HepG2 (cell line): ENCODE measurements around the gene ALS2. TPM values are rescaled to one million over a fixed set of nuclear protein-coding genes. Genes with fewer than 3 reads are reported as not detected.

Experiments
- ATAC-seq: fragments of 200-7000 bp; cut with Tn5 transposase; 3 replicates; pipeline ENCODE4 v1.9.1; 2020; ENCODE audit warnings: mild to moderate bottlenecking, moderate library complexity
- BruUV-seq: library from RNA; stranded (reverse); fragments of 400-500 nt; replicated peaks from 2 replicates; lab custom pipeline; 2021; lab: Mats Ljungman, UMichigan
- CTCF ChIA-PET: fragments of 300-600 bp; formaldehyde crosslinking; extraction: SDS; loops from one replicate; lab custom pipeline; 2021; ENCODE audit warnings: low total read pairs, inconsistent platforms, low intra/inter-chr PET ratio; lab: Yijun Ruan, JAX
- POLR2A ChIA-PET: fragments of 350-600 bp; sonication (Branson Sonifier 250); formaldehyde crosslinking; loops from one replicate; lab custom pipeline; 2020; ENCODE audit warnings: antibody characterized with exemption, inconsistent platforms; lab: Yijun Ruan, JAX
- DNase-seq: peaks from one replicate; pipeline ENCODE4 v3.0.0-alpha.2; 2015; ENCODE audit warnings: low spot score
- FAIRE-seq: peaks from 3 replicates; lab custom pipeline; 2011; peaks lifted over from hg19 to GRCh38; lab: Jason Lieb, UNC
- H2AFZ ChIP-seq: one replicate; pipeline ENCODE4 v1.6.1; 2011; ENCODE audit warnings: low read length, inconsistent platforms
- H3K27ac ChIP-seq: fragments of 300-600 bp; 3 replicates; pipeline ENCODE4 v1.8.0; 2011; ENCODE audit warnings: mixed run types, mild to moderate bottlenecking, mixed read lengths, low read length, inconsistent platforms; ENCODE audit not compliant: insufficient read depth; ENCODE audit errors: extremely low read length
- H3K27me3 ChIP-seq, 2 experiments: fragments of 200-600 bp in 1 of 2; 2 replicates in 1 of 2; 3 replicates in 1 of 2; pipeline versions ENCODE4 v1.6.0 to v1.8.0; 2011; ENCODE audit warnings: low read length in 2 of 2, mild to moderate bottlenecking in 2 of 2, moderate library complexity in 2 of 2, inconsistent platforms in 1 of 2; ENCODE audit not compliant: insufficient read depth in 2 of 2, control insufficient read depth in 1 of 2
- H3K36me3 ChIP-seq, 2 experiments: fragments of 200-600 bp in 1 of 2; replicated peaks in 1 of 2; 2 replicates in 1 of 2; 3 replicates in 1 of 2; pipeline versions ENCODE4 v1.5.1 to v1.8.0; 2011; ENCODE audit warnings: low read length in 2 of 2, inconsistent platforms in 1 of 2; ENCODE audit not compliant: insufficient read depth in 2 of 2, control insufficient read depth in 1 of 2
- H3K4me1 ChIP-seq: 2 replicates; pipeline ENCODE4 v1.5.1; 2012; ENCODE audit warnings: low read length, inconsistent platforms; ENCODE audit not compliant: insufficient read depth
- H3K4me2 ChIP-seq: 2 replicates; pipeline ENCODE4 v1.6.0; 2011; ENCODE audit warnings: low read depth, low read length, inconsistent platforms
- H3K4me3 ChIP-seq, 3 experiments: fragments of 200-600 bp in 1 of 3; sonication (generic), shearing (Covaris generic) in 1 of 3; replicated peaks in 1 of 3; 2 replicates each; pipeline ENCODE4 v1.5.1; 2011 to 2016; ENCODE audit warnings: low read length in 3 of 3, inconsistent platforms in 2 of 3, low read depth in 2 of 3, mild to moderate bottlenecking in 2 of 3, control low read depth in 1 of 3, mixed read lengths in 1 of 3; ENCODE audit not compliant: insufficient read depth in 1 of 3
- H3K79me2 ChIP-seq: one replicate; pipeline ENCODE4 v1.6.1; 2011; ENCODE audit warnings: low read length, inconsistent platforms; ENCODE audit not compliant: insufficient read depth
- H3K9ac ChIP-seq: 2 replicates; pipeline ENCODE4 v1.6.0; 2011; ENCODE audit warnings: mild to moderate bottlenecking, low read depth, low read length, inconsistent platforms; ENCODE audit not compliant: insufficient read depth
- H3K9me3 ChIP-seq: 2 replicates; pipeline ENCODE4 v1.5.1; 2012; ENCODE audit warnings: mild to moderate bottlenecking, low read length
- H4K20me1 ChIP-seq: 2 replicates; pipeline ENCODE4 v1.6.0; 2011; ENCODE audit warnings: inconsistent platforms, mild to moderate bottlenecking, low read length, moderate library complexity; ENCODE audit not compliant: insufficient read depth
- CHD4 ChIP-seq: fragments of 200-600 bp; sonication (generic); IDR thresholded peaks from 2 replicates; pipeline ENCODE4 v1.7.0; 2017; ENCODE audit warnings: mild to moderate bottlenecking, low read length, borderline replicate concordance
- KDM1A ChIP-seq: IDR thresholded peaks from 2 replicates; pipeline ENCODE4 v1.6.1; 2016; ENCODE audit warnings: missing compliant biosample characterization
- ZNF143 ChIP-seq: sonication (generic); formaldehyde crosslinking; IDR thresholded peaks from 2 replicates; pipeline ENCODE4 v1.4.0; 2020; ENCODE audit warnings: missing genetic modification reagents
- ZNF510 ChIP-seq: sonication (generic); formaldehyde crosslinking; IDR thresholded peaks from 2 replicates; pipeline ENCODE4 v1.4.0; 2020; ENCODE audit warnings: low read depth, mild to moderate bottlenecking, missing genetic modification reagents
- ZNF546 ChIP-seq: sonication (generic); formaldehyde crosslinking; conservative IDR thresholded peaks from 2 replicates; pipeline ENCODE4 v1.8.1; 2023; ENCODE audit warnings: mild to moderate bottlenecking, missing genetic modification reagents
- ZNF556 ChIP-seq: sonication (generic); formaldehyde crosslinking; IDR thresholded peaks from 2 replicates; pipeline ENCODE4 v1.4.0; 2020; ENCODE audit warnings: mild to moderate bottlenecking, missing genetic modification reagents, borderline replicate concordance
- ZNF75D ChIP-seq: sonication (generic); formaldehyde crosslinking; IDR thresholded peaks from 2 replicates; pipeline ENCODE4 v1.8.1; 2023; ENCODE audit warnings: missing genetic modification reagents, mild to moderate bottlenecking, borderline replicate concordance
- WGBS: methylation state at CpG from one replicate; pipeline ENCODE4 v1.1.6; 2017; ENCODE audit warnings: low lambda C conversion rate; 5-methylcytosine and 5-hydroxymethylcytosine counted together
- in situ Hi-C: cut with HindIII; loops from 2 replicates; pipeline ENCODE4 v1.10.0; 2017; ENCODE audit warnings: low pct_unique_long_range_greater_than_20kb; ENCODE audit not compliant: extremely low pct_ligation_motif_present
- intact Hi-C: fragments of 100-400 bp; cut with micrococcal nuclease; formaldehyde crosslinking; loops from one replicate; pipeline ENCODE4 v1.10.0; 2022; ENCODE audit not compliant: unreplicated experiment
- polyA plus RNA-seq, 8 experiments: library from polyadenylated mRNA; depleted of rRNA in 3 of 8; stranded (reverse) in 7 of 8; unstranded in 1 of 8; fragments of >200 nt; fragmentation: Illumina TruSeq in 4 of 8; extraction: Trizol in 4 of 8; gene quantifications; 2 replicates each; pipeline versions ENCODE4 v1.2.1 to v1.2.3, GENCODE V29; 2011 to 2016; ENCODE audit warnings: low read depth in 4 of 8, missing spikeins in 1 of 8, mixed read lengths in 1 of 8; ENCODE audit not compliant: insufficient read depth in 1 of 8
- total RNA-seq, 5 experiments: library from RNA; depleted of rRNA; stranded (reverse); fragments of >200 nt; fragmentation: Illumina TruSeq; extraction: Trizol; gene quantifications; 2 replicates each; pipeline ENCODE4 v1.2.3, GENCODE V29; 2016; ENCODE audit warnings: low read depth in 1 of 5
- TF ChIP-seq, protein P1 (sequence below): sonication (generic); formaldehyde crosslinking; IDR thresholded peaks from 2 replicates; pipeline ENCODE4 v1.8.1; 2023; ENCODE audit warnings: missing genetic modification reagents, inconsistent platforms, borderline replicate concordance
- TF ChIP-seq, protein P2 (sequence below): sonication (generic); formaldehyde crosslinking; IDR thresholded peaks from 2 replicates; pipeline ENCODE4 v1.4.0; 2020; ENCODE audit warnings: missing genetic modification reagents
- TF ChIP-seq, protein P3 (sequence below): fragments of 450-650 bp; IDR thresholded peaks from 2 replicates; pipeline ENCODE4 v1.6.1; 2017; ENCODE audit warnings: mild to moderate bottlenecking
- TF ChIP-seq, protein P4 (sequence below): sonication (generic); formaldehyde crosslinking; IDR thresholded peaks from 2 replicates; pipeline ENCODE4 v1.5.1; 2020; ENCODE audit warnings: missing genetic modification reagents, mild to moderate bottlenecking, borderline replicate concordance

The ALS2 gene
- total and polyA plus RNA-seq, 2 of the 13 experiments (the other 11 are each of a cell fraction or from before 2014, with no cell fraction given), result 12.7 to 19.3 TPM

DNA sequence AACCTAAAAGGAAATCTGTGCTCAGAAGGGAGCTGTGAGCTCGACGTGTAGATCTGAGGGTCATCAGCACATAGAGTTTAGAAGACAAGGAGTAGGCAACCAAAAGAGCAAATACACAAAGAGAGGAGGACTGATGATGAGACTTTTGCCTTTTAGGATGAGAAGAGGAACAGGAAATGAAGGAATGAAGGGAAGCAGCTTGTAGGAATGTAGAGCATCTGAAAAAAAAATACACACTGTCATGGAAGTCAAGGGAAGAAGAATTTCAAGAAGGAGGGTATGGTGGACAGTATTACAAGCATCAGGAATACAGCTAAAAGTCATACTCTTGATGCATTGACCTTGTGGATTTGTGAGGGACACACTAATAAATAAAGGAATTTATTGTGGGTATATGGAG is 47.5 kb upstream of the ALS2 start:
- FAIRE-seq, result no peak
- ChIA-PET POLR2A (no interaction called here), CTCF (no interaction called here)
- no peak for ATAC-seq
- TF ChIP-seq ZNF556 (CRISPR knock-in tag) (no peak), ZNF546 (CRISPR knock-in tag) (no peak), CHD4 (no peak)
- TF ChIP-seq, protein P1, sequence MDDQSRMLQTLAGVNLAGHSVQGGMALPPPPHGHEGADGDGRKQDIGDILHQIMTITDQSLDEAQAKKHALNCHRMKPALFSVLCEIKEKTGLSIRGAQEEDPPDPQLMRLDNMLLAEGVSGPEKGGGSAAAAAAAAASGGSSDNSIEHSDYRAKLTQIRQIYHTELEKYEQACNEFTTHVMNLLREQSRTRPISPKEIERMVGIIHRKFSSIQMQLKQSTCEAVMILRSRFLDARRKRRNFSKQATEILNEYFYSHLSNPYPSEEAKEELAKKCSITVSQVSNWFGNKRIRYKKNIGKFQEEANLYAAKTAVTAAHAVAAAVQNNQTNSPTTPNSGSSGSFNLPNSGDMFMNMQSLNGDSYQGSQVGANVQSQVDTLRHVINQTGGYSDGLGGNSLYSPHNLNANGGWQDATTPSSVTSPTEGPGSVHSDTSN (CRISPR knock-in tag), result no peak
- TF ChIP-seq, protein P2, sequence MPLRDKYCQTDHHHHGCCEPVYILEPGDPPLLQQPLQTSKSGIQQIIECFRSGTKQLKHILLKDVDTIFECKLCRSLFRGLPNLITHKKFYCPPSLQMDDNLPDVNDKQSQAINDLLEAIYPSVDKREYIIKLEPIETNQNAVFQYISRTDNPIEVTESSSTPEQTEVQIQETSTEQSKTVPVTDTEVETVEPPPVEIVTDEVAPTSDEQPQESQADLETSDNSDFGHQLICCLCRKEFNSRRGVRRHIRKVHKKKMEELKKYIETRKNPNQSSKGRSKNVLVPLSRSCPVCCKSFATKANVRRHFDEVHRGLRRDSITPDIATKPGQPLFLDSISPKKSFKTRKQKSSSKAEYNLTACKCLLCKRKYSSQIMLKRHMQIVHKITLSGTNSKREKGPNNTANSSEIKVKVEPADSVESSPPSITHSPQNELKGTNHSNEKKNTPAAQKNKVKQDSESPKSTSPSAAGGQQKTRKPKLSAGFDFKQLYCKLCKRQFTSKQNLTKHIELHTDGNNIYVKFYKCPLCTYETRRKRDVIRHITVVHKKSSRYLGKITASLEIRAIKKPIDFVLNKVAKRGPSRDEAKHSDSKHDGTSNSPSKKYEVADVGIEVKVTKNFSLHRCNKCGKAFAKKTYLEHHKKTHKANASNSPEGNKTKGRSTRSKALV (CRISPR knock-in tag), result no peak
- Histone ChIP-seq H3K79me2 (no peaks in the 10 kb centered on the region), H4K20me1 (no peaks in the 10 kb centered on the region), H3K27ac (no peak overlapping the region), H3K4me2 (no peak overlapping the region), H3K9me3 (no peaks in the 10 kb centered on the region), H2AFZ (no peak overlapping the region), H3K36me3 (no peaks in the 10 kb centered on the region), H3K9ac (no peak overlapping the region), H3K4me3 (no peak overlapping the region), H3K27me3 (no peaks in the 10 kb centered on the region), H3K4me1 (no peaks in the 10 kb centered on the region)
- DNase-seq, result no peak
- intact Hi-C loops (no loop called here), in situ Hi-C loops (no loop called here)
- no TSS peak for BruUV-seq
- 18% methylated on average over 2 of the region's 2 CpGs for WGBS

DNA sequence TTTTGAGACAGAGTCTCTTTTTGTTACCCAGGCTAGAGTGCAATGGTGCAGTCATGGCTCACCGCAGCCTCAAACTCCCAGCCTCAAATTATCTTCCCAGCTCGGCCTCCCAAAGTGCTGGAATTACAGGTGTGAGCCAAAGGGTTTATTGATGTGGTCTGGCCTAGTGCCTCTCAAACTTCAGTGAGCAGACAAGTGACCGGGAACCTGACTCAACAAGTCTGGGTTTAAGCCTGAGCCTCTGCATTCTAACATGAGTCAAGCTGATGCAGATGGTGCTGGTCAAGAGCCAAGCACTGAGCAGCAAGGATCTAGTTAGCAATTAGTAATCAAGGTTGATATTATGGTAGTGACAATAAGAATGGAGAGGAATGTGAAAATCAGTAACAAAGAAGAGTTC is 46.9 kb upstream of the ALS2 start:
- intact Hi-C loops, result no loop called here
- H2AFZ ChIP-seq, result no peak overlapping the region
- DNase-seq (no peak), ATAC-seq (no peak), FAIRE-seq (no peak)
- no peaks in the 10 kb centered on the region for H4K20me1 ChIP-seq
- H3K4me2 ChIP-seq, result no peak overlapping the region
- no peaks in the 10 kb centered on the region for H3K79me2 ChIP-seq
- WGBS, result 21% methylated on average over 3 of the region's 3 CpGs
- no peaks in the 10 kb centered on the region for H3K36me3 ChIP-seq
- CTCF ChIA-PET, result no interaction called here
- no peaks in the 10 kb centered on the region for H3K27me3 ChIP-seq
- no peak overlapping the region for H3K4me3 ChIP-seq
- POLR2A ChIA-PET, result no interaction called here
- H3K9ac ChIP-seq, result no peak overlapping the region
- TF ChIP-seq KDM1A (no peak), ZNF143 (CRISPR knock-in tag) (no peak), ZNF510 (no peak), ZNF75D (CRISPR knock-in tag) (no peak)
- TF ChIP-seq, protein P3, sequence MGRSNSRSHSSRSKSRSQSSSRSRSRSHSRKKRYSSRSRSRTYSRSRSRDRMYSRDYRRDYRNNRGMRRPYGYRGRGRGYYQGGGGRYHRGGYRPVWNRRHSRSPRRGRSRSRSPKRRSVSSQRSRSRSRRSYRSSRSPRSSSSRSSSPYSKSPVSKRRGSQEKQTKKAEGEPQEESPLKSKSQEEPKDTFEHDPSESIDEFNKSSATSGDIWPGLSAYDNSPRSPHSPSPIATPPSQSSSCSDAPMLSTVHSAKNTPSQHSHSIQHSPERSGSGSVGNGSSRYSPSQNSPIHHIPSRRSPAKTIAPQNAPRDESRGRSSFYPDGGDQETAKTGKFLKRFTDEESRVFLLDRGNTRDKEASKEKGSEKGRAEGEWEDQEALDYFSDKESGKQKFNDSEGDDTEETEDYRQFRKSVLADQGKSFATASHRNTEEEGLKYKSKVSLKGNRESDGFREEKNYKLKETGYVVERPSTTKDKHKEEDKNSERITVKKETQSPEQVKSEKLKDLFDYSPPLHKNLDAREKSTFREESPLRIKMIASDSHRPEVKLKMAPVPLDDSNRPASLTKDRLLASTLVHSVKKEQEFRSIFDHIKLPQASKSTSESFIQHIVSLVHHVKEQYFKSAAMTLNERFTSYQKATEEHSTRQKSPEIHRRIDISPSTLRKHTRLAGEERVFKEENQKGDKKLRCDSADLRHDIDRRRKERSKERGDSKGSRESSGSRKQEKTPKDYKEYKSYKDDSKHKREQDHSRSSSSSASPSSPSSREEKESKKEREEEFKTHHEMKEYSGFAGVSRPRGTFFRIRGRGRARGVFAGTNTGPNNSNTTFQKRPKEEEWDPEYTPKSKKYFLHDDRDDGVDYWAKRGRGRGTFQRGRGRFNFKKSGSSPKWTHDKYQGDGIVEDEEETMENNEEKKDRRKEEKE, result no peak
- TF ChIP-seq, protein P4, sequence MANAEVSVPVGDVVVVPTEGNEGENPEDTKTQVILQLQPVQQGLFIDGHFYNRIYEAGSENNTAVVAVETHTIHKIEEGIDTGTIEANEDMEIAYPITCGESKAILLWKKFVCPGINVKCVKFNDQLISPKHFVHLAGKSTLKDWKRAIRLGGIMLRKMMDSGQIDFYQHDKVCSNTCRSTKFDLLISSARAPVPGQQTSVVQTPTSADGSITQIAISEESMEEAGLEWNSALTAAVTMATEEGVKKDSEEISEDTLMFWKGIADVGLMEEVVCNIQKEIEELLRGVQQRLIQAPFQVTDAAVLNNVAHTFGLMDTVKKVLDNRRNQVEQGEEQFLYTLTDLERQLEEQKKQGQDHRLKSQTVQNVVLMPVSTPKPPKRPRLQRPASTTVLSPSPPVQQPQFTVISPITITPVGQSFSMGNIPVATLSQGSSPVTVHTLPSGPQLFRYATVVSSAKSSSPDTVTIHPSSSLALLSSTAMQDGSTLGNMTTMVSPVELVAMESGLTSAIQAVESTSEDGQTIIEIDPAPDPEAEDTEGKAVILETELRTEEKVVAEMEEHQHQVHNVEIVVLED (CRISPR knock-in tag), result no peak
- in situ Hi-C loops, result no loop called here
- no TSS peak for BruUV-seq
- no peaks in the 10 kb centered on the region for H3K9me3 ChIP-seq
- no peaks in the 10 kb centered on the region for H3K4me1 ChIP-seq
- no peak overlapping the region for H3K27ac ChIP-seq
